SK-N-SH (cell line): ENCODE measurements around the gene ATP8B1. TPM values are rescaled to one million over a fixed set of nuclear protein-coding genes. Genes with fewer than 3 reads are reported as not detected.

Experiments used
- CTCF ChIA-PET: fragments of 300-600, 350-600 bp; formaldehyde crosslinking; extraction: SDS; loops from one replicate; lab custom pipeline; 2021; lab: Yijun Ruan, JAX
- POLR2A ChIA-PET: fragments of 350-600 bp; sonication (Branson Sonifier 250); formaldehyde crosslinking; extraction: SDS; loops from one replicate; lab custom pipeline; 2020; ENCODE audit warnings: antibody characterized with exemption, inconsistent platforms; lab: Yijun Ruan, JAX
- DNase-seq: peaks from one replicate; pipeline ENCODE4 v3.0.0; 2012
- H2AFZ ChIP-seq: fragments of 200-600 bp; sonication (generic); 2 replicates; pipeline ENCODE4 v1.8.1; 2016; ENCODE audit warnings: antibody characterized with exemption, mild to moderate bottlenecking, low read depth
- H3F3A ChIP-seq: fragments of 200-600 bp; sonication (generic); replicated peaks from 2 replicates; pipeline ENCODE3; 2016; ENCODE audit warnings: antibody characterized with exemption, mild to moderate bottlenecking; ENCODE audit not compliant: insufficient read depth
- H3K27ac ChIP-seq, 2 experiments: fragments of 200-500 bp in 1 of 2; fragments of 200-600 bp in 1 of 2; sonication (Bioruptor generic) in 1 of 2; sonication (generic), shearing (Covaris generic) in 1 of 2; 2 replicates each; pipeline versions ENCODE4 v1.5.1 to v1.6.1; 2014 to 2016; ENCODE audit warnings: low read depth in 2 of 2, inconsistent platforms in 1 of 2, low read length in 1 of 2, mild to moderate bottlenecking in 1 of 2, mixed read lengths in 1 of 2
- H3K27me3 ChIP-seq: fragments of 200-600 bp; sonication (generic), shearing (Covaris generic); 2 replicates; pipeline ENCODE4 v1.6.1; 2016; ENCODE audit warnings: mixed run types; ENCODE audit not compliant: insufficient read depth
- H3K36me3 ChIP-seq, 2 experiments: fragments of 200-500 bp in 1 of 2; fragments of 200-600 bp in 1 of 2; sonication (Bioruptor generic) in 1 of 2; sonication (generic) in 1 of 2; replicated peaks in 1 of 2; 2 replicates each; pipeline versions ENCODE3 to v1.5.1; 2014 to 2016; ENCODE audit warnings: low read length in 1 of 2, mild to moderate bottlenecking in 1 of 2; ENCODE audit not compliant: insufficient read depth in 2 of 2, control insufficient read depth in 1 of 2
- H3K4me1 ChIP-seq, 2 experiments: fragments of 200-500 bp in 1 of 2; fragments of 200-600 bp in 1 of 2; sonication (Bioruptor generic) in 1 of 2; sonication (generic), shearing (Covaris generic) in 1 of 2; 2 replicates each; pipeline versions ENCODE4 v1.5.1 to v1.6.1; 2014 to 2016; ENCODE audit warnings: low read depth in 1 of 2, low read length in 1 of 2, mixed run types in 1 of 2; ENCODE audit not compliant: insufficient read depth in 2 of 2, control insufficient read depth in 1 of 2
- H3K4me2 ChIP-seq: fragments of 200-600 bp; sonication (generic), shearing (Covaris generic); 2 replicates; pipeline ENCODE4 v1.6.1; 2017; ENCODE audit warnings: mixed run types
- H3K4me3 ChIP-seq, 2 experiments: fragments of 200-500 bp in 1 of 2; fragments of 200-600 bp in 1 of 2; sonication (Bioruptor generic) in 1 of 2; sonication (generic), shearing (Covaris generic) in 1 of 2; 2 replicates each; pipeline versions ENCODE4 v1.5.1 to v1.8.1; 2014 to 2016; ENCODE audit warnings: low read depth in 2 of 2, inconsistent platforms in 1 of 2, low read length in 1 of 2, mild to moderate bottlenecking in 1 of 2, mixed read lengths in 1 of 2, moderate library complexity in 1 of 2
- H3K79me2 ChIP-seq: fragments of 200-600 bp; sonication (generic); 2 replicates; pipeline ENCODE4 v1.8.1; 2017; ENCODE audit warnings: mild to moderate bottlenecking; ENCODE audit not compliant: insufficient read depth
- H3K9ac ChIP-seq: fragments of 200-600 bp; sonication (generic); 2 replicates; pipeline ENCODE4 v1.6.1; 2017; ENCODE audit warnings: mixed run types
- H3K9me2 ChIP-seq: fragments of 200-600 bp; sonication (generic); 2 replicates; pipeline ENCODE4 v1.6.1; 2017; ENCODE audit warnings: mixed run types
- H3K9me3 ChIP-seq: fragments of 200-600 bp; sonication (generic); 2 replicates; pipeline ENCODE4 v1.6.1; 2017; ENCODE audit warnings: mixed run types, mild to moderate bottlenecking, moderate library complexity
- H4K20me1 ChIP-seq: fragments of 200-600 bp; sonication (generic); 2 replicates; pipeline ENCODE4 v1.6.1; 2017; ENCODE audit warnings: mild to moderate bottlenecking, mixed run types; ENCODE audit not compliant: insufficient read depth
- ELF1 ChIP-seq: IDR thresholded peaks from 2 replicates; pipeline ENCODE4 v1.4.0; 2012
- EZH2phosphoT487 ChIP-seq: fragments of 200-600 bp; sonication (generic); IDR thresholded peaks from 2 replicates; pipeline ENCODE4 v1.6.1; 2017; ENCODE audit warnings: low read depth, mixed run types, mild to moderate bottlenecking, antibody characterized with exemption, moderate library complexity, borderline replicate concordance
- FOXM1 ChIP-seq: IDR thresholded peaks from 2 replicates; pipeline ENCODE4 v1.4.0; 2012; ENCODE audit warnings: low read depth, mild to moderate bottlenecking
- JUND ChIP-seq: IDR thresholded peaks from 2 replicates; pipeline ENCODE4 v1.4.0; 2012
- REST ChIP-seq: IDR thresholded peaks from 2 replicates; pipeline ENCODE4 v1.6.1; 2012; ENCODE audit warnings: mild to moderate bottlenecking, low read depth, low read length, moderate library complexity
- SIN3A ChIP-seq: IDR thresholded peaks from 2 replicates; pipeline ENCODE4 v1.6.1; 2012; ENCODE audit warnings: low read depth, mild to moderate bottlenecking, low read length, moderate library complexity, borderline replicate concordance
- WGBS: methylation state at CpG from one replicate; pipeline ENCODE4 v1.1.6; 2017; ENCODE audit warnings: low lambda C conversion rate; 5-methylcytosine and 5-hydroxymethylcytosine counted together
- polyA plus RNA-seq, 3 experiments: library from polyadenylated mRNA; depleted of rRNA; stranded (reverse); fragments of >200 nt; gene quantifications; 2 replicates each; pipeline ENCODE4 v1.2.3, GENCODE V29; 2012
- TF ChIP-seq, protein P1 (sequence below): IDR thresholded peaks from 2 replicates; pipeline ENCODE4 v1.4.0; 2012; ENCODE audit warnings: low read depth, borderline replicate concordance
- TF ChIP-seq, protein P2 (sequence below): IDR thresholded peaks from 2 replicates; pipeline ENCODE4; 2012

Gene ATP8B1
- polyA plus RNA-seq, 1 of the 3 experiments (the other 2 are of a cell fraction) = 43.8 TPM

GRCh38 chr18:57764087-57764486 is 39.0 kb downstream of the ATP8B1 start (continued):
- TF ChIP-seq, protein P1, sequence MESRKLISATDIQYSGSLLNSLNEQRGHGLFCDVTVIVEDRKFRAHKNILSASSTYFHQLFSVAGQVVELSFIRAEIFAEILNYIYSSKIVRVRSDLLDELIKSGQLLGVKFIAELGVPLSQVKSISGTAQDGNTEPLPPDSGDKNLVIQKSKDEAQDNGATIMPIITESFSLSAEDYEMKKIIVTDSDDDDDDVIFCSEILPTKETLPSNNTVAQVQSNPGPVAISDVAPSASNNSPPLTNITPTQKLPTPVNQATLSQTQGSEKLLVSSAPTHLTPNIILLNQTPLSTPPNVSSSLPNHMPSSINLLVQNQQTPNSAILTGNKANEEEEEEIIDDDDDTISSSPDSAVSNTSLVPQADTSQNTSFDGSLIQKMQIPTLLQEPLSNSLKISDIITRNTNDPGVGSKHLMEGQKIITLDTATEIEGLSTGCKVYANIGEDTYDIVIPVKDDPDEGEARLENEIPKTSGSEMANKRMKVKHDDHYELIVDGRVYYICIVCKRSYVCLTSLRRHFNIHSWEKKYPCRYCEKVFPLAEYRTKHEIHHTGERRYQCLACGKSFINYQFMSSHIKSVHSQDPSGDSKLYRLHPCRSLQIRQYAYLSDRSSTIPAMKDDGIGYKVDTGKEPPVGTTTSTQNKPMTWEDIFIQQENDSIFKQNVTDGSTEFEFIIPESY = no peak
- TF ChIP-seq JUND (no peak), FOXM1 (no peak)

GRCh38 chr18:57762686-57763085 is 40.4 kb downstream of the ATP8B1 start:
- DNase-seq = no peak
- Histone ChIP-seq H4K20me1 (peaks cover 46% of the 10 kb centered on the region), H3K4me1 (peaks cover 0 to 20% of the 10 kb centered on the region in 2 experiments; a peak in 1 of 4 replicates), H3K9ac (no peak overlapping the region), H3K4me2 (no peak overlapping the region), H3K27ac (no peak overlapping the region), H3K9me3 (no peaks in the 10 kb centered on the region), H3F3A (peaks cover 22% of the 10 kb centered on the region), H3K79me2 (peaks cover 97% of the 10 kb centered on the region), H2AFZ (no peak overlapping the region), H3K9me2 (no peaks in the 10 kb centered on the region), H3K36me3 (peaks cover 4 to 48% of the 10 kb centered on the region in 2 experiments), H3K4me3 (no peak overlapping the region), H3K27me3 (no peaks in the 10 kb centered on the region)
- TF ChIP-seq ELF1 (no peak), REST (no peak), JUND (no peak), EZH2phosphoT487 (no peak), SIN3A (no peak)
- TF ChIP-seq, protein P2, sequence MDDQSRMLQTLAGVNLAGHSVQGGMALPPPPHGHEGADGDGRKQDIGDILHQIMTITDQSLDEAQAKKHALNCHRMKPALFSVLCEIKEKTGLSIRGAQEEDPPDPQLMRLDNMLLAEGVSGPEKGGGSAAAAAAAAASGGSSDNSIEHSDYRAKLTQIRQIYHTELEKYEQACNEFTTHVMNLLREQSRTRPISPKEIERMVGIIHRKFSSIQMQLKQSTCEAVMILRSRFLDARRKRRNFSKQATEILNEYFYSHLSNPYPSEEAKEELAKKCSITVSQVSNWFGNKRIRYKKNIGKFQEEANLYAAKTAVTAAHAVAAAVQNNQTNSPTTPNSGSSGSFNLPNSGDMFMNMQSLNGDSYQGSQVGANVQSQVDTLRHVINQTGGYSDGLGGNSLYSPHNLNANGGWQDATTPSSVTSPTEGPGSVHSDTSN = no peak
- 83% methylated on average over 2 of the region's 2 CpGs for WGBS
- POLR2A ChIA-PET = no interaction called here
- CTCF ChIA-PET = no interaction called here
